Measurements from ENCODE around the gene PCDHGA3. TPM values are rescaled to one million over a fixed set of nuclear protein-coding genes. Genes with fewer than 3 reads are reported as not detected.

The PCDHGA3 gene
- total RNA-seq, 3 donors from 2014 or later (not counting 1 experiment from before 2014, with no cell fraction given), result not detected

DNA sequence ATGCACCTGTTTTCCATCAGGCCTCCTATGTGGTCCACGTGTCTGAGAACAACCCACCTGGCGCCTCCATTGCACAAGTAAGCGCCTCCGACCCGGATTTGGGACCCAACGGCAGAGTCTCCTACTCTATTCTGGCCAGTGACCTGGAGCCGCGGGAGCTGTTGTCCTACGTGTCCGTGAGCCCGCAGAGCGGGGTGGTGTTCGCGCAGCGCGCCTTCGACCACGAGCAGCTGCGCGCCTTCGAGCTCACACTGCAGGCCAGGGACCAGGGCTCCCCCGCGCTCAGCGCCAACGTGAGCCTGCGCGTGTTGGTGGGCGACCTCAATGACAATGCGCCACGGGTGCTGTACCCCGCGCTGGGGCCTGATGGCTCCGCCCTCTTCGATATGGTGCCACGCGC, 8.0 kb downstream of the PCDHGA3 start:
- H3K4me1 Mint-ChIP-seq, result no peaks in the 10 kb centered on the region
- Histone ChIP-seq H3K27me3 (ENCODE audit: control insufficient read depth, insufficient read depth, low read length) (peaks cover 52% of the 10 kb centered on the region), H3K4me1 (ENCODE audit: control insufficient read depth, insufficient read depth, low read length) (peaks cover 5% of the 10 kb centered on the region), H3K36me3 (ENCODE audit: control insufficient read depth, insufficient read depth, low read length) (no peaks in the 10 kb centered on the region), H3K9me3 (ENCODE audit: control insufficient read depth, insufficient read depth, low read length) (peaks cover 30% of the 10 kb centered on the region), H3K27ac (ENCODE audit: low read length) (no peak overlapping the region), H3K4me3 (ENCODE audit: low read length) (no peak overlapping the region)
- 45% methylated on average over 28 of the region's 36 CpGs for WGBS (ENCODE audit: insufficient coverage)
- H3K27ac Mint-ChIP-seq, result no peak overlapping the region
- intact Hi-C loops (cut with micrococcal nuclease), result no loop called here
- TF ChIP-seq, protein P1, sequence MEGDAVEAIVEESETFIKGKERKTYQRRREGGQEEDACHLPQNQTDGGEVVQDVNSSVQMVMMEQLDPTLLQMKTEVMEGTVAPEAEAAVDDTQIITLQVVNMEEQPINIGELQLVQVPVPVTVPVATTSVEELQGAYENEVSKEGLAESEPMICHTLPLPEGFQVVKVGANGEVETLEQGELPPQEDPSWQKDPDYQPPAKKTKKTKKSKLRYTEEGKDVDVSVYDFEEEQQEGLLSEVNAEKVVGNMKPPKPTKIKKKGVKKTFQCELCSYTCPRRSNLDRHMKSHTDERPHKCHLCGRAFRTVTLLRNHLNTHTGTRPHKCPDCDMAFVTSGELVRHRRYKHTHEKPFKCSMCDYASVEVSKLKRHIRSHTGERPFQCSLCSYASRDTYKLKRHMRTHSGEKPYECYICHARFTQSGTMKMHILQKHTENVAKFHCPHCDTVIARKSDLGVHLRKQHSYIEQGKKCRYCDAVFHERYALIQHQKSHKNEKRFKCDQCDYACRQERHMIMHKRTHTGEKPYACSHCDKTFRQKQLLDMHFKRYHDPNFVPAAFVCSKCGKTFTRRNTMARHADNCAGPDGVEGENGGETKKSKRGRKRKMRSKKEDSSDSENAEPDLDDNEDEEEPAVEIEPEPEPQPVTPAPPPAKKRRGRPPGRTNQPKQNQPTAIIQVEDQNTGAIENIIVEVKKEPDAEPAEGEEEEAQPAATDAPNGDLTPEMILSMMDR (IDR thresholded peaks at IDR 0.05), result no peak
- ATAC-seq (no peak), DNase-seq (no peak)
- peaks cover 21% of the 10 kb centered on the region for H3K36me3 Mint-ChIP-seq
- no peak overlapping the region for H3K4me3 Mint-ChIP-seq
- peaks cover 52 to 78% of the 10 kb centered on the region in 2 donors for H3K27me3 Mint-ChIP-seq (ENCODE audit: low read depth in 2 of 2)
- H3K9me3 Mint-ChIP-seq, result peaks cover 3 to 8% of the 10 kb centered on the region in 2 donors

- intact Hi-C loops (cut with micrococcal nuclease), result no loop called here
- Mint-ChIP-seq H3K36me3 (peaks cover 30% of the 10 kb centered on the region), H3K4me3 (peak within 1 kb of the TSS; percentile 71), H3K27me3 (ENCODE audit: low read depth in 2 of 2) (peaks cover 53 to 73% of the 10 kb centered on the region in 2 donors), H3K27ac (no peak within 1 kb of the TSS), H3K9me3 (peaks cover 2 to 5% of the 10 kb centered on the region in 2 donors), H3K4me1 (peaks cover 4% of the 10 kb centered on the region in 2 donors)
- H3K4me3 ChIP-seq (ENCODE audit: low read length), result peak within 1 kb of the TSS; percentile 0
- H3K9me3 ChIP-seq (ENCODE audit: control insufficient read depth, insufficient read depth, low read length), result peaks cover 29% of the 10 kb centered on the region
- DNase-seq, result peak in 1 of 2 donors; percentile 38
- H3K36me3 ChIP-seq (ENCODE audit: control insufficient read depth, insufficient read depth, low read length), result no peaks in the 10 kb centered on the region
- peak in 1 of 3 donors; percentile 36 for ATAC-seq
- TF ChIP-seq, protein P1 (IDR thresholded peaks at IDR 0.05), result peak; percentile 56
- H3K27me3 ChIP-seq (ENCODE audit: control insufficient read depth, insufficient read depth, low read length), result peaks cover 53% of the 10 kb centered on the region
- no peak within 1 kb of the TSS for H3K27ac ChIP-seq (ENCODE audit: low read length)
- peaks cover 5% of the 10 kb centered on the region for H3K4me1 ChIP-seq (ENCODE audit: control insufficient read depth, insufficient read depth, low read length)
- 23% methylated on average over 29 of the region's 29 CpGs for WGBS (ENCODE audit: insufficient coverage)
These were observed 11.4 kb downstream of the PCDHGA3 start, which contains the start of gene PCDHGA4 for GRCh38 chr5:141354900-141355469. Gene PCDHGA4 (plus strand): TSS chr5:141355021. CDS start chr5:141355108, 87 bp downstream.

GRCh38 chr5:141355641-141356040, 12.0 kb downstream of the PCDHGA3 start:
- H3K4me3 ChIP-seq (ENCODE audit: low read length), result no peak overlapping the region
- Mint-ChIP-seq H3K9me3 (peaks cover 0 to 3% of the 10 kb centered on the region in 2 donors), H3K27ac (no peak overlapping the region), H3K36me3 (peaks cover 28% of the 10 kb centered on the region), H3K4me3 (no peak overlapping the region), H3K4me1 (peaks cover 5% of the 10 kb centered on the region in 2 donors), H3K27me3 (ENCODE audit: low read depth in 2 of 2) (peaks cover 49 to 73% of the 10 kb centered on the region in 2 donors)
- peaks cover 52% of the 10 kb centered on the region for H3K27me3 ChIP-seq (ENCODE audit: control insufficient read depth, insufficient read depth, low read length)
- intact Hi-C loops (cut with micrococcal nuclease), result no loop called here
- no peak overlapping the region for H3K27ac ChIP-seq (ENCODE audit: low read length)
- TF ChIP-seq, protein P1 (IDR thresholded peaks at IDR 0.05), result no peak
- ATAC-seq (no peak), DNase-seq (no peak)
- H3K9me3 ChIP-seq (ENCODE audit: control insufficient read depth, insufficient read depth, low read length), result peaks cover 32% of the 10 kb centered on the region
- H3K36me3 ChIP-seq (ENCODE audit: control insufficient read depth, insufficient read depth, low read length), result no peaks in the 10 kb centered on the region
- peaks cover 5% of the 10 kb centered on the region for H3K4me1 ChIP-seq (ENCODE audit: control insufficient read depth, insufficient read depth, low read length)
- WGBS (ENCODE audit: insufficient coverage), result 63% methylated on average over 24 of the region's 24 CpGs

Measured in natural killer cell (primary cell).